ENCODE measurements around the gene RUNDC3A. TPM values are rescaled to one million over a fixed set of nuclear protein-coding genes. Genes with fewer than 3 reads are reported as not detected.

Gene RUNDC3A
- 3.6 TPM for total RNA-seq (2021; ENCODE audit: unreplicated experiment)
- polyA plus RNA-seq (2012; ENCODE audit: insufficient read length) = 4.4 TPM
- percentile 27 among the genes with signal in this experiment for Bru-seq, nascent RNA
- BruChase-seq, experiment 1, labeled RNA remaining after a 2-hour chase = percentile 26 among the genes with signal in this experiment
- BruChase-seq, experiment 2, labeled RNA remaining after a 6-hour chase = percentile 32 among the genes with signal in this experiment
- long read RNA-seq, partial matches to known transcripts = 1 of 2 reads
- long read RNA-seq, other reads (novel, unspliced or antisense) = 1 of 2 reads

- in situ Hi-C loops (cut with HindIII; ENCODE audit: low pct_unique_long_range_greater_than_20kb, low sequenced_read_pairs) (no loop called here), intact Hi-C loops (cut with micrococcal nuclease; ENCODE audit: unreplicated experiment) (no loop called here)
- H3K27ac ChIP-seq (ENCODE audit: low read length) = no peak within 1 kb of the TSS
- CTCF ChIA-PET = interaction anchor here (0.7 kb wide), 1 partner anchor 55 kb away, joined by 12 read pairs; no protein-coding TSS in a partner anchor
- POLR2A ChIA-PET = interaction anchor here (0.6 to 0.7 kb wide), 2 partner anchors 55 to 84 kb away, joined by 3 to 11 read pairs; no protein-coding TSS in a partner anchor
- peaks cover 4% of the 10 kb centered on the region for H3K4me1 ChIP-seq (ENCODE audit: control insufficient read depth, insufficient read depth, low read length)
- no TSS peak for BruUV-seq (replicated peaks)
- H3K9me3 ChIP-seq (ENCODE audit: control insufficient read depth, insufficient read depth, low read depth, low read length) = no peaks in the 10 kb centered on the region
- H3K27me3 ChIP-seq (ENCODE audit: control insufficient read depth, insufficient read depth, low read length) = no peaks in the 10 kb centered on the region
- ATAC-seq (peak; percentile 90), DNase-seq (ENCODE audit: low read depth, low spot score) (no peak)
- no peak for TF ChIP-seq TCF7L2 (IDR thresholded peaks at IDR 0.05; ENCODE audit: low read depth, low read length)
- TF ChIP-seq, protein P1, sequence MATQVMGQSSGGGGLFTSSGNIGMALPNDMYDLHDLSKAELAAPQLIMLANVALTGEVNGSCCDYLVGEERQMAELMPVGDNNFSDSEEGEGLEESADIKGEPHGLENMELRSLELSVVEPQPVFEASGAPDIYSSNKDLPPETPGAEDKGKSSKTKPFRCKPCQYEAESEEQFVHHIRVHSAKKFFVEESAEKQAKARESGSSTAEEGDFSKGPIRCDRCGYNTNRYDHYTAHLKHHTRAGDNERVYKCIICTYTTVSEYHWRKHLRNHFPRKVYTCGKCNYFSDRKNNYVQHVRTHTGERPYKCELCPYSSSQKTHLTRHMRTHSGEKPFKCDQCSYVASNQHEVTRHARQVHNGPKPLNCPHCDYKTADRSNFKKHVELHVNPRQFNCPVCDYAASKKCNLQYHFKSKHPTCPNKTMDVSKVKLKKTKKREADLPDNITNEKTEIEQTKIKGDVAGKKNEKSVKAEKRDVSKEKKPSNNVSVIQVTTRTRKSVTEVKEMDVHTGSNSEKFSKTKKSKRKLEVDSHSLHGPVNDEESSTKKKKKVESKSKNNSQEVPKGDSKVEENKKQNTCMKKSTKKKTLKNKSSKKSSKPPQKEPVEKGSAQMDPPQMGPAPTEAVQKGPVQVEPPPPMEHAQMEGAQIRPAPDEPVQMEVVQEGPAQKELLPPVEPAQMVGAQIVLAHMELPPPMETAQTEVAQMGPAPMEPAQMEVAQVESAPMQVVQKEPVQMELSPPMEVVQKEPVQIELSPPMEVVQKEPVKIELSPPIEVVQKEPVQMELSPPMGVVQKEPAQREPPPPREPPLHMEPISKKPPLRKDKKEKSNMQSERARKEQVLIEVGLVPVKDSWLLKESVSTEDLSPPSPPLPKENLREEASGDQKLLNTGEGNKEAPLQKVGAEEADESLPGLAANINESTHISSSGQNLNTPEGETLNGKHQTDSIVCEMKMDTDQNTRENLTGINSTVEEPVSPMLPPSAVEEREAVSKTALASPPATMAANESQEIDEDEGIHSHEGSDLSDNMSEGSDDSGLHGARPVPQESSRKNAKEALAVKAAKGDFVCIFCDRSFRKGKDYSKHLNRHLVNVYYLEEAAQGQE (IDR thresholded peaks at IDR 0.05; ENCODE audit: insufficient read depth in 1 of 2, low read depth in 2 of 2, low read length in 1 of 2) = peak; percentile 93
- peak within 1 kb of the TSS; percentile 37 to 47 for H3K4me3 ChIP-seq (ENCODE audit: low read depth in 2 of 2, low read length in 2 of 2)
- H3K36me3 ChIP-seq (ENCODE audit: control insufficient read depth, insufficient read depth, low read length) = no peaks in the 10 kb centered on the region
These were observed at the start of gene RUNDC3A for GRCh38 chr17:44308320-44308818. TSS of gene RUNDC3A (plus strand) at chr17:44308601. CDS start at chr17:44308833, 232 bp downstream.

- no peaks in the 10 kb centered on the region for H3K4me1 ChIP-seq (ENCODE audit: control insufficient read depth, insufficient read depth, low read length)
- DNase-seq (ENCODE audit: low read depth, low spot score) (no peak), ATAC-seq (peak; percentile 52; the same call in 1 of the 2 replicates)
- ChIA-PET CTCF (no interaction called here), POLR2A (interaction anchor here (0.6 kb wide), 1 partner anchor 84 kb away, joined by 7 read pairs; no protein-coding TSS in a partner anchor)
- no peaks in the 10 kb centered on the region for H3K36me3 ChIP-seq (ENCODE audit: control insufficient read depth, insufficient read depth, low read length)
- no peaks in the 10 kb centered on the region for H3K9me3 ChIP-seq (ENCODE audit: control insufficient read depth, insufficient read depth, low read depth, low read length)
- no TSS peak for BruUV-seq (replicated peaks)
- TF ChIP-seq, protein P1 (IDR thresholded peaks at IDR 0.05; ENCODE audit: insufficient read depth in 1 of 2, low read depth in 2 of 2, low read length in 1 of 2) = no peak
- no peak for TF ChIP-seq SIN3A (IDR thresholded peaks at IDR 0.05; ENCODE audit: borderline replicate concordance, insufficient read depth, low read depth, low read length)
- in situ Hi-C loops (cut with HindIII; ENCODE audit: low pct_unique_long_range_greater_than_20kb, low sequenced_read_pairs) = no loop called here
- H3K4me3 ChIP-seq (ENCODE audit: low read depth in 2 of 2, low read length in 2 of 2) = no peak overlapping the region
- no peak overlapping the region for H3K27ac ChIP-seq (ENCODE audit: low read length)
- intact Hi-C loops (cut with micrococcal nuclease; ENCODE audit: unreplicated experiment) = no loop called here
- no peaks in the 10 kb centered on the region for H3K27me3 ChIP-seq (ENCODE audit: control insufficient read depth, insufficient read depth, low read length)
These were observed 49.5 kb upstream of the RUNDC3A start for GRCh38 chr17:44258811-44259351.

Data from Panc1 (cell line).